GM23338 (cell line): ENCODE measurements around the gene COX7A1. TPM values are rescaled to one million over a fixed set of nuclear protein-coding genes. Genes with fewer than 3 reads are reported as not detected.

Experiments used
- ATAC-seq: fragments of 200-7000 bp; cut with Tn5 transposase; 3 replicates; pipeline ENCODE4 v1.9.1; 2020
- DNase-seq: peaks from one replicate; pipeline ENCODE4 v3.0.0-alpha.2; 2015; ENCODE audit warnings: low spot score
- H2AFZ ChIP-seq: fragments of 200-600 bp; sonication (generic); 2 replicates; pipeline ENCODE4 v1.8.0; 2016; ENCODE audit warnings: antibody characterized with exemption, mild to moderate bottlenecking, moderate library complexity
- H3F3A ChIP-seq: fragments of 200-600 bp; sonication (generic); replicated peaks from 2 replicates; pipeline ENCODE4 v1.8.0; 2017; ENCODE audit warnings: antibody characterized with exemption, mixed run types, low read depth
- H3K27ac ChIP-seq: fragments of 200-600 bp; sonication (generic); 2 replicates; pipeline ENCODE4 v1.6.1; 2016; ENCODE audit warnings: low read depth
- H3K27me3 ChIP-seq: fragments of 200-600 bp; sonication (generic); 2 replicates; pipeline ENCODE4 v1.8.0; 2016; ENCODE audit warnings: mild to moderate bottlenecking, mixed run types, moderate library complexity; ENCODE audit not compliant: insufficient read depth
- H3K36me3 ChIP-seq: fragments of 200-600 bp; sonication (generic); 2 replicates; pipeline ENCODE4 v1.8.0; 2016; ENCODE audit warnings: mild to moderate bottlenecking; ENCODE audit not compliant: insufficient read depth
- H3K4me1 ChIP-seq: fragments of 200-600 bp; sonication (generic); 2 replicates; pipeline ENCODE4 v1.8.0; 2016; ENCODE audit warnings: mild to moderate bottlenecking, moderate library complexity; ENCODE audit not compliant: insufficient read depth
- H3K4me2 ChIP-seq: fragments of 200-600 bp; sonication (generic); 2 replicates; pipeline ENCODE4 v1.7.1; 2017; ENCODE audit warnings: mixed run types
- H3K4me3 ChIP-seq: fragments of 200-600 bp; sonication (generic); 2 replicates; pipeline ENCODE4 v1.6.1; 2016; ENCODE audit warnings: mixed run types
- H3K79me2 ChIP-seq: fragments of 200-600 bp; sonication (generic); replicated peaks from 2 replicates; pipeline ENCODE4 v1.8.0; 2017; ENCODE audit warnings: mild to moderate bottlenecking; ENCODE audit not compliant: insufficient read depth
- H3K9me2 ChIP-seq: fragments of 200-600 bp; sonication (generic); 2 replicates; pipeline ENCODE4 v1.8.0; 2017; ENCODE audit not compliant: insufficient read depth
- H4K20me1 ChIP-seq: fragments of 200-600 bp; sonication (generic); replicated peaks from 2 replicates; pipeline ENCODE4 v1.8.0; 2017; ENCODE audit warnings: mild to moderate bottlenecking; ENCODE audit not compliant: insufficient read depth
- H3K27ac Mint-ChIP-seq: 2 replicates; pipeline ENCODE4 v1.8.0; 2020; ENCODE audit warnings: inconsistent platforms, mild to moderate bottlenecking, moderate library complexity, mixed read lengths
- H3K27me3 Mint-ChIP-seq: 3 replicates; pipeline ENCODE4 v1.8.0; 2022; ENCODE audit warnings: low read depth, mild to moderate bottlenecking, moderate library complexity, mixed read lengths, inconsistent platforms; ENCODE audit not compliant: insufficient read depth, poor library complexity
- H3K36me3 Mint-ChIP-seq: 3 replicates; pipeline ENCODE4 v1.8.0; 2021; ENCODE audit warnings: low read depth, mild to moderate bottlenecking, inconsistent platforms, moderate library complexity, mixed read lengths
- H3K4me1 Mint-ChIP-seq: 3 replicates; pipeline ENCODE4 v1.8.0; 2020; ENCODE audit warnings: mild to moderate bottlenecking, inconsistent platforms, mixed read lengths
- H3K4me3 Mint-ChIP-seq: 3 replicates; pipeline ENCODE4 v1.8.0; 2021; ENCODE audit warnings: moderate library complexity, mild to moderate bottlenecking, inconsistent platforms, mixed read lengths
- H3K9me3 Mint-ChIP-seq: 3 replicates; pipeline ENCODE4 v1.8.0; 2020; ENCODE audit warnings: moderate library complexity, mild to moderate bottlenecking, inconsistent platforms, mixed read lengths
- CREB1 ChIP-seq: fragments of 250-450 bp; sonication (Bioruptor Pico); IDR thresholded peaks from 2 replicates; pipeline ENCODE4 v1.5.0; 2020; ENCODE audit warnings: low read depth, mild to moderate bottlenecking, moderate library complexity
- ETS1 ChIP-seq: IDR thresholded peaks from 2 replicates; pipeline ENCODE4 v1.6.1; 2016; ENCODE audit warnings: antibody characterized with exemption
- EZH2 ChIP-seq: fragments of 200-600 bp; sonication (generic); IDR thresholded peaks from one replicate; pipeline ENCODE4 v1.8.0; 2017; ENCODE audit warnings: antibody characterized with exemption, mild to moderate bottlenecking, low read depth; ENCODE audit not compliant: unreplicated experiment
- EZH2phosphoT487 ChIP-seq: fragments of 200-600 bp; sonication (generic); IDR thresholded peaks from one replicate; pipeline ENCODE4 v1.8.1; 2018; ENCODE audit warnings: antibody characterized with exemption; ENCODE audit not compliant: unreplicated experiment
- JUNB ChIP-seq: IDR thresholded peaks from one replicate; pipeline ENCODE4 v1.6.1; 2016; ENCODE audit warnings: antibody characterized with exemption; ENCODE audit not compliant: unreplicated experiment
- NANOG ChIP-seq: IDR thresholded peaks from 2 replicates; pipeline ENCODE4 v1.6.1; 2016; ENCODE audit warnings: antibody characterized with exemption, borderline replicate concordance
- POLR2AphosphoS5 ChIP-seq: IDR thresholded peaks from 2 replicates; pipeline ENCODE4 v1.6.1; 2016; ENCODE audit warnings: antibody characterized with exemption, low read depth
- REST ChIP-seq: IDR thresholded peaks from one replicate; pipeline ENCODE4 v1.6.1; 2018; ENCODE audit warnings: antibody characterized with exemption; ENCODE audit not compliant: unreplicated experiment
- STAT1 ChIP-seq: IDR thresholded peaks from one replicate; pipeline ENCODE4 v1.6.1; 2016; ENCODE audit warnings: antibody characterized with exemption; ENCODE audit not compliant: unreplicated experiment
- ZNF114 ChIP-seq: fragments of 250-450 bp; sonication (Bioruptor Pico); IDR thresholded peaks from 2 replicates; pipeline ENCODE4 v1.5.0; 2020; ENCODE audit warnings: mild to moderate bottlenecking, moderate library complexity
- ZNF331 ChIP-seq: fragments of 250-450 bp; sonication (Bioruptor Pico); IDR thresholded peaks from 2 replicates; pipeline ENCODE4 v1.5.0; 2020; ENCODE audit warnings: low read depth, mild to moderate bottlenecking, moderate library complexity
- polyA plus RNA-seq: library from polyadenylated mRNA; unstranded; fragments of >200 nt; fragmentation: Nextera tagmentation; extraction: Ambion mirVana; gene quantifications from 2 replicates; pipeline ENCODE4 v1.2.1, GENCODE V29; 2016
- total RNA-seq: library from RNA; depleted of rRNA; stranded (reverse); fragments of >200 nt; shearing (Covaris generic); gene quantifications from 2 replicates; pipeline ENCODE4 v1.2.3, GENCODE V29; 2014
- TF ChIP-seq, protein P1 (sequence below): fragments of 250-450 bp; sonication (Bioruptor Pico); IDR thresholded peaks from 2 replicates; pipeline ENCODE4 v1.5.0; 2020; ENCODE audit warnings: mild to moderate bottlenecking, moderate library complexity
- TF ChIP-seq, protein P2 (sequence below), 2 experiments: fragments of 200-600 bp in 1 of 2; sonication (generic) in 1 of 2; conservative IDR thresholded peaks; 2 replicates each; pipeline versions ENCODE4 v1.5.1 to v1.6.1; 2016 to 2017; ENCODE audit warnings: antibody characterized with exemption in 2 of 2, low read depth in 2 of 2, mild to moderate bottlenecking in 2 of 2, moderate library complexity in 1 of 2

Gene COX7A1
- total and polyA plus RNA-seq, 2 experiments from 2014 or later, result 0.52 to 5.5 TPM

- no peak overlapping the region for H3K4me3 ChIP-seq
- H3K27me3 Mint-ChIP-seq, result peaks cover 4% of the 10 kb centered on the region
- no peaks in the 10 kb centered on the region for H3K9me2 ChIP-seq
- H3K27ac ChIP-seq, result no peak overlapping the region
- H3K36me3 Mint-ChIP-seq, result peaks cover 47% of the 10 kb centered on the region
- H3K79me2 ChIP-seq, result no peaks in the 10 kb centered on the region
- H3K27me3 ChIP-seq, result no peaks in the 10 kb centered on the region
- no peak for TF ChIP-seq ZNF331 (CRISPR knock-in tag)
- TF ChIP-seq REST, result no peak
- no peak for TF ChIP-seq NANOG
- TF ChIP-seq EZH2, result no peak
- no peak for TF ChIP-seq POLR2AphosphoS5
- no peak for TF ChIP-seq CREB1
- no peak for TF ChIP-seq JUNB
- no peak for TF ChIP-seq STAT1
- TF ChIP-seq ZNF114, result no peak
- TF ChIP-seq ETS1, result no peak
- TF ChIP-seq, protein P1, sequence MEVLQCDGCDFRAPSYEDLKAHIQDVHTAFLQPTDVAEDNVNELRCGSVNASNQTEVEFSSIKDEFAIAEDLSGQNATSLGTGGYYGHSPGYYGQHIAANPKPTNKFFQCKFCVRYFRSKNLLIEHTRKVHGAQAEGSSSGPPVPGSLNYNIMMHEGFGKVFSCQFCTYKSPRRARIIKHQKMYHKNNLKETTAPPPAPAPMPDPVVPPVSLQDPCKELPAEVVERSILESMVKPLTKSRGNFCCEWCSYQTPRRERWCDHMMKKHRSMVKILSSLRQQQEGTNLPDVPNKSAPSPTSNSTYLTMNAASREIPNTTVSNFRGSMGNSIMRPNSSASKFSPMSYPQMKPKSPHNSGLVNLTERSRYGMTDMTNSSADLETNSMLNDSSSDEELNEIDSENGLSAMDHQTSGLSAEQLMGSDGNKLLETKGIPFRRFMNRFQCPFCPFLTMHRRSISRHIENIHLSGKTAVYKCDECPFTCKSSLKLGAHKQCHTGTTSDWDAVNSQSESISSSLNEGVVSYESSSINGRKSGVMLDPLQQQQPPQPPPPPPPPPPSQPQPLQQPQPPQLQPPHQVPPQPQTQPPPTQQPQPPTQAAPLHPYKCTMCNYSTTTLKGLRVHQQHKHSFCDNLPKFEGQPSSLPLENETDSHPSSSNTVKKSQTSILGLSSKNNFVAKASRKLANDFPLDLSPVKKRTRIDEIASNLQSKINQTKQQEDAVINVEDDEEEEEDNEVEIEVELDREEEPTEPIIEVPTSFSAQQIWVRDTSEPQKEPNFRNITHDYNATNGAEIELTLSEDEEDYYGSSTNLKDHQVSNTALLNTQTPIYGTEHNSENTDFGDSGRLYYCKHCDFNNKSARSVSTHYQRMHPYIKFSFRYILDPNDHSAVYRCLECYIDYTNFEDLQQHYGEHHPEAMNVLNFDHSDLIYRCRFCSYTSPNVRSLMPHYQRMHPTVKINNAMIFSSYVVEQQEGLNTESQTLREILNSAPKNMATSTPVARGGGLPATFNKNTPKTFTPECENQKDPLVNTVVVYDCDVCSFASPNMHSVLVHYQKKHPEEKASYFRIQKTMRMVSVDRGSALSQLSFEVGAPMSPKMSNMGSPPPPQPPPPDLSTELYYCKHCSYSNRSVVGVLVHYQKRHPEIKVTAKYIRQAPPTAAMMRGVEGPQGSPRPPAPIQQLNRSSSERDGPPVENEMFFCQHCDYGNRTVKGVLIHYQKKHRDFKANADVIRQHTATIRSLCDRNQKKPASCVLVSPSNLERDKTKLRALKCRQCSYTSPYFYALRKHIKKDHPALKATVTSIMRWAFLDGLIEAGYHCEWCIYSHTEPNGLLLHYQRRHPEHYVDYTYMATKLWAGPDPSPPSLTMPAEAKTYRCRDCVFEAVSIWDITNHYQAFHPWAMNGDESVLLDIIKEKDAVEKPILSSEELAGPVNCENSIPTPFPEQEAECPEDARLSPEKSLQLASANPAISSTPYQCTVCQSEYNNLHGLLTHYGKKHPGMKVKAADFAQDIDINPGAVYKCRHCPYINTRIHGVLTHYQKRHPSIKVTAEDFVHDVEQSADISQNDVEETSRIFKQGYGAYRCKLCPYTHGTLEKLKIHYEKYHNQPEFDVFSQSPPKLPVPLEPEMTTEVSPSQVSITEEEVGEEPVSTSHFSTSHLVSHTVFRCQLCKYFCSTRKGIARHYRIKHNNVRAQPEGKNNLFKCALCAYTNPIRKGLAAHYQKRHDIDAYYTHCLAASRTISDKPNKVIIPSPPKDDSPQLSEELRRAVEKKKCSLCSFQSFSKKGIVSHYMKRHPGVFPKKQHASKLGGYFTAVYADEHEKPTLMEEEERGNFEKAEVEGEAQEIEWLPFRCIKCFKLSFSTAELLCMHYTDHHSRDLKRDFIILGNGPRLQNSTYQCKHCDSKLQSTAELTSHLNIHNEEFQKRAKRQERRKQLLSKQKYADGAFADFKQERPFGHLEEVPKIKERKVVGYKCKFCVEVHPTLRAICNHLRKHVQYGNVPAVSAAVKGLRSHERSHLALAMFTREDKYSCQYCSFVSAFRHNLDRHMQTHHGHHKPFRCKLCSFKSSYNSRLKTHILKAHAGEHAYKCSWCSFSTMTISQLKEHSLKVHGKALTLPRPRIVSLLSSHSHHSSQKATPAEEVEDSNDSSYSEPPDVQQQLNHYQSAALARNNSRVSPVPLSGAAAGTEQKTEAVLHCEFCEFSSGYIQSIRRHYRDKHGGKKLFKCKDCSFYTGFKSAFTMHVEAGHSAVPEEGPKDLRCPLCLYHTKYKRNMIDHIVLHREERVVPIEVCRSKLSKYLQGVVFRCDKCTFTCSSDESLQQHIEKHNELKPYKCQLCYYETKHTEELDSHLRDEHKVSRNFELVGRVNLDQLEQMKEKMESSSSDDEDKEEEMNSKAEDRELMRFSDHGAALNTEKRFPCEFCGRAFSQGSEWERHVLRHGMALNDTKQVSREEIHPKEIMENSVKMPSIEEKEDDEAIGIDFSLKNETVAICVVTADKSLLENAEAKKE, result no peak
- TF ChIP-seq, protein P2, sequence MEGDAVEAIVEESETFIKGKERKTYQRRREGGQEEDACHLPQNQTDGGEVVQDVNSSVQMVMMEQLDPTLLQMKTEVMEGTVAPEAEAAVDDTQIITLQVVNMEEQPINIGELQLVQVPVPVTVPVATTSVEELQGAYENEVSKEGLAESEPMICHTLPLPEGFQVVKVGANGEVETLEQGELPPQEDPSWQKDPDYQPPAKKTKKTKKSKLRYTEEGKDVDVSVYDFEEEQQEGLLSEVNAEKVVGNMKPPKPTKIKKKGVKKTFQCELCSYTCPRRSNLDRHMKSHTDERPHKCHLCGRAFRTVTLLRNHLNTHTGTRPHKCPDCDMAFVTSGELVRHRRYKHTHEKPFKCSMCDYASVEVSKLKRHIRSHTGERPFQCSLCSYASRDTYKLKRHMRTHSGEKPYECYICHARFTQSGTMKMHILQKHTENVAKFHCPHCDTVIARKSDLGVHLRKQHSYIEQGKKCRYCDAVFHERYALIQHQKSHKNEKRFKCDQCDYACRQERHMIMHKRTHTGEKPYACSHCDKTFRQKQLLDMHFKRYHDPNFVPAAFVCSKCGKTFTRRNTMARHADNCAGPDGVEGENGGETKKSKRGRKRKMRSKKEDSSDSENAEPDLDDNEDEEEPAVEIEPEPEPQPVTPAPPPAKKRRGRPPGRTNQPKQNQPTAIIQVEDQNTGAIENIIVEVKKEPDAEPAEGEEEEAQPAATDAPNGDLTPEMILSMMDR (conservative IDR thresholded peaks at IDR 0.05; ENCODE audit: low read depth in 2 of 2), result no peak
- TF ChIP-seq EZH2phosphoT487, result no peak
- H3K27ac Mint-ChIP-seq, result no peak overlapping the region
- H3K9me3 Mint-ChIP-seq, result no peaks in the 10 kb centered on the region
- DNase-seq, result no peak
- no peaks in the 10 kb centered on the region for H4K20me1 ChIP-seq
- ATAC-seq, result no peak
- peaks cover 6% of the 10 kb centered on the region; the same call in 2 of the 3 replicates for H3K4me1 Mint-ChIP-seq
- H3K36me3 ChIP-seq, result peaks cover 12% of the 10 kb centered on the region; the same call in 1 of the 2 replicates
- no peaks in the 10 kb centered on the region for H3K4me1 ChIP-seq
- no peak overlapping the region for H3K4me2 ChIP-seq
- H2AFZ ChIP-seq, result no peak overlapping the region
- H3F3A ChIP-seq, result no peaks in the 10 kb centered on the region
- no peak overlapping the region for H3K4me3 Mint-ChIP-seq
These were observed 49.1 kb downstream of the COX7A1 start for GRCh38 chr19:36103040-36103626.
